Osteocyte (in vitro differentiated cells): ENCODE results near the gene SEMA4D. TPM values are rescaled to one million over a fixed set of nuclear protein-coding genes. Genes with fewer than 3 reads are reported as not detected.
"Not testable (repeated sequence)": the region's sequence is repeated elsewhere in the genome, so short reads cannot be mapped to it uniquely, and the experiment has no call there.

Experiments used
- DNase-seq: peaks from one replicate; pipeline ENCODE4 v3.0.0; 2021; ENCODE audit warnings: mixed read lengths; ENCODE audit not compliant: unreplicated experiment; ENCODE audit errors: extremely low spot score
- H3K27ac Mint-ChIP-seq: one replicate; pipeline ENCODE4 v1.8.0; 2021; ENCODE audit warnings: mild to moderate bottlenecking, mixed read lengths; ENCODE audit not compliant: unreplicated experiment
- H3K27me3 Mint-ChIP-seq: one replicate; pipeline ENCODE4 v1.8.0; 2021; ENCODE audit warnings: mixed read lengths; ENCODE audit not compliant: unreplicated experiment
- H3K36me3 Mint-ChIP-seq: one replicate; pipeline ENCODE4 v1.8.0; 2021; ENCODE audit warnings: mixed read lengths; ENCODE audit not compliant: unreplicated experiment
- H3K4me1 Mint-ChIP-seq: one replicate; pipeline ENCODE4 v1.8.0; 2021; ENCODE audit warnings: mixed read lengths; ENCODE audit not compliant: unreplicated experiment
- H3K4me3 Mint-ChIP-seq: one replicate; pipeline ENCODE4 v1.8.0; 2021; ENCODE audit warnings: mild to moderate bottlenecking, moderate library complexity, mixed read lengths; ENCODE audit not compliant: unreplicated experiment
- H3K9me3 Mint-ChIP-seq: one replicate; pipeline ENCODE4 v1.8.0; 2021; ENCODE audit warnings: mixed read lengths; ENCODE audit not compliant: unreplicated experiment
- total RNA-seq: library from RNA; stranded (reverse); gene quantifications from 2 replicates; pipeline ENCODE4 v1.2.1, GENCODE V29; 2021
- TF ChIP-seq, protein P1 (sequence below): fragments of 200-600 bp; sonication (generic); IDR thresholded peaks from 2 replicates; pipeline ENCODE4 v1.5.0; 2021; ENCODE audit warnings: antibody characterized with exemption, mild to moderate bottlenecking, moderate library complexity

The SEMA4D gene
- total RNA-seq, 1 donor from 2014 or later, result 2.0 TPM

DNA sequence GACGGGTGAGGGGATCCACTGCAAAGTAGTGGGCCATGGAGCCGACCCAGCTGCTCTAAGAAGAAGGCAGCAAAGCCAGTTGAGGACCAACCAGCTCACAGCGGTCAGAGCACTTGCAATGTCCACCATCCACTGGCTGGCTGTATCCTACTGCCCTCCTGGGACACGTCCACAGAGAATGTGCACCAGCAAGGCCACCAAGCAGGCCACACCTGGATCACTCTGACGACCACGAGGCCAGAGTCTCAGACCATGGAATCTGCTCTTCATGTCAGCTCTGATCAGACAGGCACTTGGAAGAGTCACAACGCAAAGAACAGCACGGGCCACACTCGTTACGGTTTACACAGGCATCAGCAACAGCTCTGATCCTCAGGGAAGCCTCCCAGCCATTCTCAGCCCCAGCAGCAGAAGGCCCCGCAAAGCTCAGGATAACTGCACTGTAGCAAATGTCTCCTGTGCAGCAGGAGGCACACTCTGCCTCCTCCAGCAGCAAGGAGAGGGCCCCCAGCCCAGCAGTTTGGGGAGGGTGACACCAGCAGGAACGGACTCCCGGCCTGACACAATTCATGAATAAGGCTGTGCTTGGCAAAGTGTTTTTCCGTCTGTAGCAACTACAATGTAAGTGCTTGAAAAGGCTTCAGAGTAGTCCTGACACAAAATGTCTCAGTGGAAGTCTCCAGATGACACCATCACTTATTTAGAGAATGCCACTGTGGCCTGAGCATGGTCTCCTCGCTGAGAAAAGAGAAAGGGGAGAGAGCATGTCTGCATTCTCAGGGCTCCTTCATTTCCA is 15.7 kb downstream of the SEMA4D start:
- Mint-ChIP-seq H3K4me3 (no peak overlapping the region), H3K27ac (no peak overlapping the region), H3K36me3 (no peaks in the 10 kb centered on the region), H3K27me3 (no peaks in the 10 kb centered on the region), H3K4me1 (peaks cover 6% of the 10 kb centered on the region), H3K9me3 (peaks cover 5% of the 10 kb centered on the region)
- no peak for DNase-seq
- TF ChIP-seq, protein P1, sequence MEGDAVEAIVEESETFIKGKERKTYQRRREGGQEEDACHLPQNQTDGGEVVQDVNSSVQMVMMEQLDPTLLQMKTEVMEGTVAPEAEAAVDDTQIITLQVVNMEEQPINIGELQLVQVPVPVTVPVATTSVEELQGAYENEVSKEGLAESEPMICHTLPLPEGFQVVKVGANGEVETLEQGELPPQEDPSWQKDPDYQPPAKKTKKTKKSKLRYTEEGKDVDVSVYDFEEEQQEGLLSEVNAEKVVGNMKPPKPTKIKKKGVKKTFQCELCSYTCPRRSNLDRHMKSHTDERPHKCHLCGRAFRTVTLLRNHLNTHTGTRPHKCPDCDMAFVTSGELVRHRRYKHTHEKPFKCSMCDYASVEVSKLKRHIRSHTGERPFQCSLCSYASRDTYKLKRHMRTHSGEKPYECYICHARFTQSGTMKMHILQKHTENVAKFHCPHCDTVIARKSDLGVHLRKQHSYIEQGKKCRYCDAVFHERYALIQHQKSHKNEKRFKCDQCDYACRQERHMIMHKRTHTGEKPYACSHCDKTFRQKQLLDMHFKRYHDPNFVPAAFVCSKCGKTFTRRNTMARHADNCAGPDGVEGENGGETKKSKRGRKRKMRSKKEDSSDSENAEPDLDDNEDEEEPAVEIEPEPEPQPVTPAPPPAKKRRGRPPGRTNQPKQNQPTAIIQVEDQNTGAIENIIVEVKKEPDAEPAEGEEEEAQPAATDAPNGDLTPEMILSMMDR, result no peak

DNA sequence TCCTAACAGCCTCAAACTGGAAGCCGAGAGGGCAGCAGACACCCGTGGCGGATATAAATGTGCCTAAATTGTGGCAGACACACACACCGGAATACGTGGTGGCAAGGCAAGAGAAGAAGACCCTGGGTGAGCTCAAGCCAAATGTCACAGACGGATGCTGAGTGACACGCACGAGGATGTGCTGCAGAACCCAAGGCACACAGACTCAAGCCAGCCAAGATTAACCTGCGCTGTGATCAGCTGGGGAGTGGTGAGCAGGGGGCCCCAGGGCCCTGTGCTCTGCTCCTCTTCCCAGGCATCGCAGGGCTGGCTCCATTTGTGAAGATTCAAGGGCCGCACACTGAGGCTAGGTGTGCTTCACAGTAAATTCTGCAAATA is 16.4 kb downstream of the SEMA4D start:
- Mint-ChIP-seq H3K4me1 (peaks cover 8% of the 10 kb centered on the region), H3K27ac (no peak overlapping the region), H3K4me3 (no peak overlapping the region), H3K36me3 (no peaks in the 10 kb centered on the region), H3K27me3 (no peaks in the 10 kb centered on the region), H3K9me3 (peaks cover 5% of the 10 kb centered on the region)
- TF ChIP-seq, protein P1, result no peak
- no peak for DNase-seq

GRCh38 chr9:89480825-89481537 is 16.9 kb downstream of the SEMA4D start:
- no peaks in the 10 kb centered on the region for H3K27me3 Mint-ChIP-seq
- DNase-seq, result no peak
- peaks cover 8% of the 10 kb centered on the region for H3K4me1 Mint-ChIP-seq
- H3K27ac Mint-ChIP-seq, result no peak overlapping the region
- H3K36me3 Mint-ChIP-seq, result no peaks in the 10 kb centered on the region
- TF ChIP-seq, protein P1, result no peak
- H3K4me3 Mint-ChIP-seq, result no peak overlapping the region
- H3K9me3 Mint-ChIP-seq, result peaks cover under 1% of the 10 kb centered on the region

DNA sequence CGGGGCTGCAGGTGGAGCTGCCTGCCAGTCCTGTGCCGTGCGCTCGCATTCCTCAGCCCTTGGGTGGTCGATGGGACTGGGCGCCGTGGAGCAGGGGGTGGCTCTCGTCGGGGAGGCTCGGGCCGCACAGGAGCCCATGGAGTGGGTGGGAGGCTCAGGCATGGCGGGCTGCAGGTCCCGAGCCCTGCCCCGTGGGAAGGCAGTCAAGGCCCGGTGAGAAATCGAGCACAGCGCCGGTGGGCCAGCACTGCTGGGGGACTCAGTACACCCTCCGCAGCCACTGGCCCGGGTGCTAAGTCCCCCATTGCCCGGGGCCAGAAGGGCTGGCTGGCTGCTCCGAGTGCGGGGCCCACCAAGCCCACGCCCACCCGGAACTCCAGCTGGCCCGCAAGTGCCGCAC is 17.5 kb downstream of the SEMA4D start:
- H3K27ac Mint-ChIP-seq, DNase-seq, H3K4me3 Mint-ChIP-seq: not testable (repeated sequence)

GRCh38 chr9:89479669-89480011 is 18.3 kb downstream of the SEMA4D start:
- not testable (repeated sequence) for H3K27me3 Mint-ChIP-seq, H3K4me3 Mint-ChIP-seq, H3K36me3 Mint-ChIP-seq, H3K4me1 Mint-ChIP-seq, H3K9me3 Mint-ChIP-seq, H3K27ac Mint-ChIP-seq, DNase-seq

More for the DNA sequence above, 17.5 kb downstream of the SEMA4D start:
- H3K36me3 Mint-ChIP-seq, H3K27me3 Mint-ChIP-seq, H3K9me3 Mint-ChIP-seq, H3K4me1 Mint-ChIP-seq: not testable (repeated sequence)
